ENCODE data around the gene LETMD1.

Gene LETMD1

DNA sequence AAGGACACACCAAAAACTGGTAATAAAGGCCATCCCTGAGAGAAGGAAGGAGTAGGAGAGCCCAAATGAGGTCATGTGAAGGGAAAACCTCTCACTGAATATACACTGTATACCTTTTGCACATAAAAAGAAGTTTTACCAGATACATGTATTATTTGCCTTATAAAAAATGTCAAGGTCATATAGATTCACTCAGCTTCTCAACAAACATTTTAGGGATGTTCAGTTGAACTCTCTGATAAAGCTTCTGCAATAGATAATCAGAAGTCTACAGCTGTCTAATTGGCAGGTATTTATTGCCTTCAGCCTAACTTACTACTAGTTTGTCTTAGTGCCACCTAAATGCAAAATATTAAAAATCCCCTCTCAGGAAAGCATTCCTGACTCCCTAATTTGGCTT is 30.7 kb upstream of the LETMD1 start:
- no peak overlapping the region for H3K9ac ChIP-seq (ENCODE audit: low read length)
- no peak overlapping the region for H2AFZ ChIP-seq (ENCODE audit: low read depth, low read length, severe bottlenecking)
- no peak overlapping the region for H3K4me3 ChIP-seq (ENCODE audit: insufficient read depth, low read length, poor library complexity, severe bottlenecking)
- H3K27me3 ChIP-seq (ENCODE audit: low read length), result no peaks in the 10 kb centered on the region
- no peaks in the 10 kb centered on the region for H3K36me3 ChIP-seq (ENCODE audit: low read length)
- no peaks in the 10 kb centered on the region for H3K9me3 ChIP-seq (ENCODE audit: insufficient read depth, low read length)
- no peak overlapping the region for H3K27ac ChIP-seq (ENCODE audit: low read depth, low read length)
- no peaks in the 10 kb centered on the region for H3K9me2 ChIP-seq (replicated peaks; ENCODE audit: insufficient read depth, low read length)
- H3F3A ChIP-seq (ENCODE audit: insufficient read depth), result 0 out of 2 replicates have a peak, but pooled peaks cover 3% of the 10 kb centered on the region
- no peaks in the 10 kb centered on the region for H4K20me1 ChIP-seq (ENCODE audit: low read depth, low read length)
- H3K79me2 ChIP-seq (ENCODE audit: insufficient read depth, low read length), result peaks cover 55% of the 10 kb centered on the region
- no peak overlapping the region for H3K4me2 ChIP-seq (ENCODE audit: low read depth, low read length, poor library complexity, severe bottlenecking)
- TF ChIP-seq, protein P1, sequence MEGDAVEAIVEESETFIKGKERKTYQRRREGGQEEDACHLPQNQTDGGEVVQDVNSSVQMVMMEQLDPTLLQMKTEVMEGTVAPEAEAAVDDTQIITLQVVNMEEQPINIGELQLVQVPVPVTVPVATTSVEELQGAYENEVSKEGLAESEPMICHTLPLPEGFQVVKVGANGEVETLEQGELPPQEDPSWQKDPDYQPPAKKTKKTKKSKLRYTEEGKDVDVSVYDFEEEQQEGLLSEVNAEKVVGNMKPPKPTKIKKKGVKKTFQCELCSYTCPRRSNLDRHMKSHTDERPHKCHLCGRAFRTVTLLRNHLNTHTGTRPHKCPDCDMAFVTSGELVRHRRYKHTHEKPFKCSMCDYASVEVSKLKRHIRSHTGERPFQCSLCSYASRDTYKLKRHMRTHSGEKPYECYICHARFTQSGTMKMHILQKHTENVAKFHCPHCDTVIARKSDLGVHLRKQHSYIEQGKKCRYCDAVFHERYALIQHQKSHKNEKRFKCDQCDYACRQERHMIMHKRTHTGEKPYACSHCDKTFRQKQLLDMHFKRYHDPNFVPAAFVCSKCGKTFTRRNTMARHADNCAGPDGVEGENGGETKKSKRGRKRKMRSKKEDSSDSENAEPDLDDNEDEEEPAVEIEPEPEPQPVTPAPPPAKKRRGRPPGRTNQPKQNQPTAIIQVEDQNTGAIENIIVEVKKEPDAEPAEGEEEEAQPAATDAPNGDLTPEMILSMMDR (IDR thresholded peaks at IDR 0.05; ENCODE audit: insufficient read depth, low read length, poor library complexity, severe bottlenecking), result no peak
- no peak for TF ChIP-seq EZH2phosphoT487 (conservative IDR thresholded peaks at IDR 0.05; ENCODE audit: low read length)

DNA sequence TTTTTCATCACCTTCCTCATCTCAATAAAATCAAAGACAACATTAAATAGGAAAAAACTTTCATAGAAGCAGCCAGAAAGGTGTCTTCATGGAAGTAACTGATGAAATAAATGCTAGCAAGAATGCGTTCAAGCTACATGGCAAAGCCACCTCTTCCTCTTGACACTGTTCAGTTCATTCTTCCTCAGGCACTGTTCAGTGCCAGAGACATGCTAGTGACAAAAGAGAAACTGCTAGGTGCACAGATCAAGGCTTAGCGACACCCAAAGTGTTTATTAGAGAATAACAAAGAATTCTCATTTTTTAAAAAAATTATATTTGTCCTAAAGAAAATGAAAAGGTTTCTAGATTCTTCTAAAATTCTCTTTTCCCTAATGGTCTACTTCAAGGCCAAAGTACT is 29.2 kb upstream of the LETMD1 start:
- Histone ChIP-seq H4K20me1 (ENCODE audit: low read depth, low read length) (no peaks in the 10 kb centered on the region), H3K27me3 (ENCODE audit: low read length) (no peaks in the 10 kb centered on the region), H3K9ac (ENCODE audit: low read length) (no peak overlapping the region), H2AFZ (ENCODE audit: low read depth, low read length, severe bottlenecking) (no peak overlapping the region), H3F3A (ENCODE audit: insufficient read depth) (0 out of 2 replicates have a peak, but pooled peaks cover 3% of the 10 kb centered on the region), H3K9me2 (replicated peaks; ENCODE audit: insufficient read depth, low read length) (no peaks in the 10 kb centered on the region), H3K9me3 (ENCODE audit: insufficient read depth, low read length) (no peaks in the 10 kb centered on the region), H3K4me2 (ENCODE audit: low read depth, low read length, poor library complexity, severe bottlenecking) (no peak overlapping the region), H3K27ac (ENCODE audit: low read depth, low read length) (no peak overlapping the region), H3K4me3 (ENCODE audit: insufficient read depth, low read length, poor library complexity, severe bottlenecking) (no peak overlapping the region), H3K36me3 (ENCODE audit: low read length) (no peaks in the 10 kb centered on the region), H3K79me2 (ENCODE audit: insufficient read depth, low read length) (peaks cover 59% of the 10 kb centered on the region)
- TF ChIP-seq, protein P1 (IDR thresholded peaks at IDR 0.05; ENCODE audit: insufficient read depth, low read length, poor library complexity, severe bottlenecking), result no peak
- no peak for TF ChIP-seq EZH2phosphoT487 (conservative IDR thresholded peaks at IDR 0.05; ENCODE audit: low read length)

GRCh38 chr12:51019927-51020326 is 28.2 kb upstream of the LETMD1 start:
- no peaks in the 10 kb centered on the region for H3K9me3 ChIP-seq (ENCODE audit: insufficient read depth, low read length)
- 0 out of 2 replicates have a peak, but pooled peaks cover 3% of the 10 kb centered on the region for H3F3A ChIP-seq (ENCODE audit: insufficient read depth)
- H3K9me2 ChIP-seq (replicated peaks; ENCODE audit: insufficient read depth, low read length), result no peaks in the 10 kb centered on the region
- no peaks in the 10 kb centered on the region for H4K20me1 ChIP-seq (ENCODE audit: low read depth, low read length)
- H3K27ac ChIP-seq (ENCODE audit: low read depth, low read length), result no peak overlapping the region
- no peak overlapping the region for H3K4me2 ChIP-seq (ENCODE audit: low read depth, low read length, poor library complexity, severe bottlenecking)
- no peaks in the 10 kb centered on the region for H3K27me3 ChIP-seq (ENCODE audit: low read length)
- no peak overlapping the region for H3K9ac ChIP-seq (ENCODE audit: low read length)
- no peaks in the 10 kb centered on the region for H3K36me3 ChIP-seq (ENCODE audit: low read length)
- TF ChIP-seq EZH2phosphoT487 (conservative IDR thresholded peaks at IDR 0.05; ENCODE audit: low read length), result no peak
- TF ChIP-seq, protein P1 (IDR thresholded peaks at IDR 0.05; ENCODE audit: insufficient read depth, low read length, poor library complexity, severe bottlenecking), result no peak
- peaks cover 62% of the 10 kb centered on the region for H3K79me2 ChIP-seq (ENCODE audit: insufficient read depth, low read length)
- no peak overlapping the region for H3K4me3 ChIP-seq (ENCODE audit: insufficient read depth, low read length, poor library complexity, severe bottlenecking)
- no peak overlapping the region for H2AFZ ChIP-seq (ENCODE audit: low read depth, low read length, severe bottlenecking)
